ENCODE results near the gene SRP54. TPM values are rescaled to one million over a fixed set of nuclear protein-coding genes. Genes with fewer than 3 reads are reported as not detected.

SRP54 gene
- total and polyA plus RNA-seq, 2 of the 8 experiments (the other 6 are each of a cell fraction or from before 2014, with no cell fraction given) = 19.7 to 60.0 TPM

- no peak overlapping the region for H2BK15ac ChIP-seq (ENCODE audit: low read length)
- H3K4me3 ChIP-seq (ENCODE audit: extremely low read depth in 1 of 4, insufficient read depth in 2 of 4, low read depth in 3 of 4, low read length in 4 of 4) = no peak overlapping the region
- no peaks in the 10 kb centered on the region; the same call in none of the 2 replicates for H3K23me2 ChIP-seq (ENCODE audit: low read depth, low read length)
- no peaks in the 10 kb centered on the region for H3K79me1 ChIP-seq (ENCODE audit: low read depth, low read length)
- no peak overlapping the region for H3K56ac ChIP-seq (replicated peaks; ENCODE audit: insufficient read length, low read depth, low read length)
- no peak overlapping the region for H2AFZ ChIP-seq (ENCODE audit: low read length)
- ChIA-PET CTCF (ENCODE audit: partially characterized antibody) (interaction anchor here (1.1 kb wide), 1 partner anchor 377 kb away, joined by 3 read pairs; no protein-coding TSS in a partner anchor), POLR2A (ENCODE audit: partially characterized antibody) (no interaction called here)
- no peak for FAIRE-seq
- peaks cover 0 to 6% of the 10 kb centered on the region in 2 experiments; a peak in 2 of 4 replicates for H3K79me2 ChIP-seq (ENCODE audit: control insufficient read depth in 1 of 2, insufficient read depth in 2 of 2, low read length in 2 of 2)
- H2BK12ac ChIP-seq (ENCODE audit: low read depth, low read length) = no peak overlapping the region
- H3K14ac ChIP-seq (ENCODE audit: insufficient read length) = no peak overlapping the region
- no peak overlapping the region for H4K91ac ChIP-seq (replicated peaks; ENCODE audit: insufficient read length, low read length)
- no peak overlapping the region for H3K9ac ChIP-seq (replicated peaks in 1 of 4; ENCODE audit: extremely low read depth in 1 of 4, low read depth in 3 of 4, low read length in 3 of 4)
- no peak for TF ChIP-seq TAF7 (optimal IDR thresholded peaks at IDR 0.05; ENCODE audit: borderline replicate concordance, low read depth, low read length)
- TF ChIP-seq NANOG (IDR thresholded peaks at IDR 0.05; ENCODE audit: insufficient read depth, low read depth, low read length, poor library complexity, severe bottlenecking) = no peak
- no peak for TF ChIP-seq EZH2 (IDR thresholded peaks at IDR 0.05; ENCODE audit: low read depth, low read length, severe bottlenecking)
- TF ChIP-seq SIX5 (IDR thresholded peaks at IDR 0.05; ENCODE audit: low read depth, low read length) = no peak
- TF ChIP-seq ZNF274 (IDR thresholded peaks at IDR 0.05; ENCODE audit: borderline replicate concordance, extremely low read depth, low read length) = no peak
- TF ChIP-seq TCF12 (IDR thresholded peaks at IDR 0.05; ENCODE audit: low read depth, low read length) = no peak
- no peak for TF ChIP-seq GABPA (IDR thresholded peaks at IDR 0.05; ENCODE audit: borderline replicate concordance, insufficient read depth, low read length)
- TF ChIP-seq CBX5 (IDR thresholded peaks at IDR 0.05; ENCODE audit: low read depth, low read length) = no peak
- TF ChIP-seq MAFK (IDR thresholded peaks at IDR 0.05; ENCODE audit: low read depth, low read length) = 0 out of 2 replicates have a peak, but pooled peaks have one; percentile 14
- TF ChIP-seq BACH1 (IDR thresholded peaks at IDR 0.05; ENCODE audit: low read length) = peak; percentile 46
- TF ChIP-seq KDM4A (IDR thresholded peaks at IDR 0.05; ENCODE audit: low read depth, low read length, severe bottlenecking) = no peak
- TF ChIP-seq JUND (IDR thresholded peaks at IDR 0.05; ENCODE audit: low read length) = no peak
- TF ChIP-seq SP1 (IDR thresholded peaks at IDR 0.05; ENCODE audit: low read depth, low read length) = no peak
- H3K18ac ChIP-seq (ENCODE audit: extremely low read depth, low read length) = no peak overlapping the region
- no peak overlapping the region for H4K8ac ChIP-seq (ENCODE audit: extremely low read depth, insufficient read depth, low read length)
- H3K23ac ChIP-seq (ENCODE audit: insufficient read length) = no peak overlapping the region
- no peak overlapping the region for H4K5ac ChIP-seq (ENCODE audit: insufficient read length, low read depth, low read length)
- no peaks in the 10 kb centered on the region for H3K9me3 ChIP-seq (ENCODE audit: insufficient read depth in 2 of 2, low read depth in 1 of 2, low read length in 1 of 2)
- H3K4me1 ChIP-seq (replicated peaks in 1 of 4; ENCODE audit: control insufficient read depth in 3 of 4, insufficient read depth in 4 of 4, low read length in 3 of 4) = no peaks in the 10 kb centered on the region; a peak in 1 of 7 replicates
- H3K4me2 ChIP-seq (ENCODE audit: insufficient read depth in 1 of 2, low read depth in 2 of 2, low read length in 2 of 2) = no peak overlapping the region
- no peak overlapping the region for H2BK5ac ChIP-seq (ENCODE audit: low read depth, low read length)
- 88% methylated on average over 1 of the region's 1 CpG; no CpG with 5 or more reads in 1 of the 2 experiments for WGBS, 2 experiments (ENCODE audit: extremely low coverage in 1 of 2, insufficient coverage in 1 of 2, insufficient read length in 1 of 2, insufficient replicate concordance in 2 of 2, low coverage in 1 of 2, low lambda C conversion rate in 2 of 2, missing lambda C conversion rate in 1 of 2)
- no peaks in the 10 kb centered on the region for H4K20me1 ChIP-seq (replicated peaks in 1 of 2; ENCODE audit: control insufficient read depth in 1 of 2, insufficient read depth in 2 of 2, low read length in 2 of 2)
- H2BK120ac ChIP-seq (replicated peaks; ENCODE audit: low read depth, low read length) = no peak overlapping the region
- no peak for DNase-seq (ENCODE audit: low read depth in 1 of 2, low spot score in 2 of 2)
- H3K27me3 ChIP-seq (replicated peaks in 1 of 4; ENCODE audit: control insufficient read depth in 3 of 4, extremely low read depth in 1 of 4, insufficient read depth in 3 of 4, low read length in 3 of 4) = no peaks in the 10 kb centered on the region
- H2BK20ac ChIP-seq (ENCODE audit: low read length) = no peak overlapping the region
- peaks cover 0 to 5% (median 0%) of the 10 kb centered on the region in 4 experiments; a peak in 3 of 8 replicates for H3K36me3 ChIP-seq (ENCODE audit: control insufficient read depth in 2 of 4, insufficient read depth in 4 of 4, low read length in 3 of 4)
- H3K4ac ChIP-seq (replicated peaks; ENCODE audit: insufficient read length, low read depth, low read length) = no peak overlapping the region
- no peak overlapping the region for H2AK5ac ChIP-seq (ENCODE audit: low read depth, low read length)
- no peak overlapping the region for H3K27ac ChIP-seq (ENCODE audit: low read depth, low read length)
Measured at GRCh38 chr14:35050652-35051051, 67.9 kb downstream of the SRP54 start.

Data from H1 (cell line).